HG03469 (cell line): ENCODE data around the gene AMZ2.
"Not testable (repeated sequence)": the region's sequence is repeated elsewhere in the genome, so short reads cannot be mapped to it uniquely, and the experiment has no call there.

Experiments
- ATAC-seq: cut with Tn5 transposase; IDR thresholded peaks from one replicate; pipeline ENCODE4 v1.9.1; 2021; ENCODE audit warnings: mild to moderate bottlenecking, moderate library complexity, moderate number of reproducible peaks; ENCODE audit not compliant: unreplicated experiment

AMZ2 gene

GRCh38 chr17:68248199-68248825 lies 469 bp downstream of the AMZ2 start:
- peak; percentile 15 for ATAC-seq

DNA sequence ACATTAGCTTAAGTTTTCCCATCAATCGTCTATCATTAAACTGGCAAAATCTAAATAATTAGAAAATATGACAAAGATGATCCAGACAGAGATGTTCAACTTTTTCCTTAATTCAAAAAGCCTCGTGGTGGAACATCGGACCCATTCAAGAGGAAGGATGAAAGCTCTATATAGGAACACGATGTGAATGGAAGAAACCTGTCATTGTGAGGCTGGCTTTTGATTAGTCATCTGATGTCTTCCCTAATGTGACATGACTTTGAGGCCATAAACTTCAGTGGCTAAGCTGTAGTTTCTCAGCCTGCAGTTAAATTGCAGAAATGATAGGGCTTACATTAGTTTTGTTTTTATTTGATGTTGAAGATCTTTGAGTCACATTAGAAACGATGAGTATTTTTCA lies 1.0 kb downstream of the AMZ2 start:
- no peak for ATAC-seq

DNA sequence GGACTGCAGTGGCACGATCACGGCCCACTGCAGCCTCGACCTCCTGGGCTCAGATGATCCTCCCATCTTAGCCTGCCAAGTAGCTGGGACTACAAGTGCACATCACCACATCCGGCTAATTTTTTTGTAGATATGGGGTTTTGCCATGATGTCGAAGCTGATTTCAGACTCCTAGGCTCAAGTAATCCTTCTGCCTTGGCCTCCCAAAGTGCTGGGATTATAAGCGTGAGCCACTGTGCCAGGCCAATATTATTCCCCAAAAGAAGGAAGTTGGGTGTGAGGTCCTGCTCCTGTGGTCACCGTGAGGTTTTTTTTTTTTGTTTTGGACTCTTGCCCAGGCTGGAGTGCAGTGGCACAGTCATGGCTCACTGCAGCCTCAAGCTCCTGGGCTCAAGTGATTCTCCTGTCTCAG lies 1.5 kb downstream of the AMZ2 start:
- ATAC-seq: no peak

GRCh38 chr17:68253426-68253825 lies 5.6 kb downstream of the AMZ2 start:
- ATAC-seq: not testable (repeated sequence)

DNA sequence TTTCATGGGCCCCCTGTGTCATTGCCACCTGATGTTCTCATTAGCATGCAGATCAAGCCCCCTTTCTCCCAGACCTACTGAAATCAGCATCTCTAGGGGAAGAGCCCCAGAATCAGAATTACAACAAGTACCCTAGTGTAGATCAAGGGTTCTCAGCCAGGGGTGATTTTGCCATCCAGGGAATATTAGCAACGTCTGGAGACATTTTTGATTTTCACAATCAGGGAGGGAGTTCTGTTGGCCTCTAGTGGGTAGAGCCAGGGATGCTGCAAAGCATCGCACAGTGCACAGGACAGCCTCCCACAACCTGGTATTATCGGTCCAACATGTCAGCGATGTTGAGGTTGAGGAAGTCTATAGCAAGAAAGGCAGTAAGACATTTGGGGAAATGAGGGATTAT lies 7.3 kb downstream of the AMZ2 start:
- ATAC-seq: no peak

DNA sequence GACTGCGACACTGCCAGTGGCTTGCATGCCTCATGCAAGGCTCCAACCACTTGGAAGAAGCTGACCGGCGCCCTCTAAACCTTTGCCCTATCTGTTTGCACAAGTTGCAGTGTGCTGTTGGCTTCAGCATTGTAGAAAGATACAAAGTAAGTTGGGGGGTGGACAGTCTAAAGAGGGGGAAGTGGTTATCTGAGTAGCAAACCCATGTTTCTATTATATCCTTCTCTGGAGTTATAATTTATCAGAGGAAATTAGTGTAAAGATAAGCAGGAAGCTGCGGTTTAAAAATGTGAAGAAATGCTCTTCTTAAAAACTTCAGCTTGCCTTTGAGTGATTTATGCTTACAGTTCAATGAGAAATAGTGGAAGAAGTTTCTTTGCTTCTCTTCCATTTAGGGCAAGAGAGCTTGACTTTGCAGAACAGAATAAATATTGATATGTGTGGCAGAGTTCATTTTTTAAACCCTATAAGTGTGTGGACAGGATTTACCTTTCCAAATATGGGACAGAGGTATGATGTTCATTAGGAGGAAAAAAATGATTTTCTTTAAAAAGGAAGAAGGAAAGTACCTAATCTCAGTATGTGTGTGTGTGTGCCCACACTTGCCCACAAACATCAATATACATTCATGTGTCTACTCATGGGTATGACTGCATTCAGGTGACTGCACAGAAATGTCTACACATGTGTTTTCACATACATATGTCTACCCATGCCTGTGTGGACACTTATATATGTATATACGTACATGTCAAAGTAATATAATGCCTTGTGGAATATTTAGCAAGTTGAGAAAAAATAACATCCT lies 8.1 kb downstream of the AMZ2 start:
- ATAC-seq: no peak

GRCh38 chr17:68256701-68257100 lies 8.9 kb downstream of the AMZ2 start:
- not testable (repeated sequence) for ATAC-seq

- no peak for ATAC-seq
These were observed 10.1 kb downstream of the AMZ2 start for GRCh38 chr17:68257934-68258333.

DNA sequence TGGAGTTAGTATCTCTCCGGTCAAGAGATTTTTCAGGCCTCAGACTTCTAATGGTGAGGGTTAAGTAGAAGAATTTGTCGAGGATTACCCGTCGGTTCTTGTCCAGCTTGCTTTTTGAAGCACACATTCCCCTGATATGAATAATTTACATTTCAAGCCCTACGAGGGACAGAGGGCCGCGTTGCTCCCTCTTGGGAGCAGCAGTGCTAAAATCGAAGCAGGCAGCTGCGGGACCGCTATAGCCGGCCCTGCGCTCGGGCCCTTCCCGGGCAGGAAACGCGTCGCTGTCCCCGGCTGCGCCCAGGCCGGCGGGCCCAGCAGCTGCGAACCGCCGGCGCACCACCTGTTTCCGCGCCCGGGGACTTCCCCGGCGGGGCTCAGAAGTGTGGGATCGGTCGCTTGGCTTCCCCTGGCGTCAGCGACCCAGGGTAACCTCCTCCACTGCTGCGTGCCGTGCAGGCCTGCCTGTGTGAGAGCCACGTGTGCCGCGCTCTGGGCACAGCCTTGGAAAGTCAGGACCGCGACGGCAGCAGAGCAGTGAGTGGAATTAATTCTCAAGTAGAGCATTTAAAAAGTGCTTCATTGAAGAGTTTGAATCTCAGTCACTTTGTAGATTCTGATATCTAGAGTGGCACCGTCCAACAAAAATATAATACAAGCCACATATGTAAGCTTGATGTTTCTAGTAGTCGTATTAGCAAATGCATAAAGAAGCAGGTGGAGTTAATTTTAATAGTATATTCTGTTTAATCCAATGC lies 11.2 kb downstream of the AMZ2 start:
- peak; percentile 73 for ATAC-seq

DNA sequence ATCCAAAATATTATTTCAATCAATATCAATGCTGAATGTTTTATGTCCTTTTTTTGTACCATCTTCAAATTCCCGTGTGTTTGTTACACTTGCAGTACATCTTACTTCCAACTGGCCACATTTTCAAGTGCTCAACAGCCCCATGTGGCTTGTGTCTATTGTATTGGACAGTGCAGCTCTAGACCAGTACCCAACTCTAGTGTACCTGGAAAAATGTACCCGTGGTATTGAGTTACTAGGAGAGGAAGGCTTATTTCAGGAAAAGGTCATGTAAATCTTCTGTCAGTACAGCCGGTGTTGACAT lies 11.8 kb downstream of the AMZ2 start:
- ATAC-seq: not testable (repeated sequence)

- no peak for ATAC-seq
These were observed 12.4 kb downstream of the AMZ2 start for GRCh38 chr17:68260051-68260762.

DNA sequence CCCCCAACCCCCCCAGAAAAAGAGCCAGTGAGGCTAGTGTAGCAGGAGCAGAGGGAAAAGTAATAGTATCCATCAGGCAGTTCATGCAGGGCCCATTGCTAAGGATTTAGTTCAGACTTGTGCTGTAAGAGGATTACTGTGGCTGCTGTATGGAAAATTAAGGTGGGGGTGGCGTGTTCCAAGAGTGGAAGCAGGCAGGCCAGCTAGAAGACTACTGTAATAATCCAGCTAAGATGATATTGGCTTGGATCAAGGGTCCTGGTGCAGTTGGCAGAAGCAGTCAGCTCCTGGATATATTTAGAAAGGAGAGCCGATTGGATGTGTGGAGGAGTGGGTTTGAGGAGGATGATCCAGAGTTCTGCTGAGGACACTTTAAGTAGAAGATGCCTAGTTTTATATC lies 14.6 kb downstream of the AMZ2 start:
- not testable (repeated sequence) for ATAC-seq

DNA sequence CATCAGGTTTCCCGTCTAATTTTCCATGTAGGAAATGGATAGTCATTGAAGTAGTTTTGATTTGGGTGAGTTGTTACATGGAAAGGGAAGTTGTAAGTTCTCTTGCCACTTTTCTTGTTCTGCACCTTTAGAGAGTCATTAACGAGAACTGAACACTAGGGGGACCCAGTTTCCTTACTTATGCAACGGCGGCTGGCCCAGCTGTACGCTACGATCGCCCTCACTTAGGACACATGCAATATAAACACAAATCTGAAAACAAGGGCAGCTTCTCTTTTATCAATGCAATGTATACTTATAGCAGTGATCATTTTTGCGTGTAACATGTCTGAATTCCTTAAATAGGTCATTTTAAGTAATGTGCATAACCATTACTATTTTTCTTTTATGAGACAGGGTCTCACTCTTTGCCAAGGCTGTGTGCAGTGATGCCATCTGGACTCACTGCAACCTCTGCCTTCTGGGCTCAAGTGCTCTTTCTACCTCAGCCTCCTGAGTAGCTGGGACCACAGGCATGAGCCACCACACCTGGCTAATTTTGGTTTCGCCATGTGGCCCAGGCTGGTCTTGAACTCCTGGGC lies 15.3 kb downstream of the AMZ2 start:
- ATAC-seq: peak; percentile 31

DNA sequence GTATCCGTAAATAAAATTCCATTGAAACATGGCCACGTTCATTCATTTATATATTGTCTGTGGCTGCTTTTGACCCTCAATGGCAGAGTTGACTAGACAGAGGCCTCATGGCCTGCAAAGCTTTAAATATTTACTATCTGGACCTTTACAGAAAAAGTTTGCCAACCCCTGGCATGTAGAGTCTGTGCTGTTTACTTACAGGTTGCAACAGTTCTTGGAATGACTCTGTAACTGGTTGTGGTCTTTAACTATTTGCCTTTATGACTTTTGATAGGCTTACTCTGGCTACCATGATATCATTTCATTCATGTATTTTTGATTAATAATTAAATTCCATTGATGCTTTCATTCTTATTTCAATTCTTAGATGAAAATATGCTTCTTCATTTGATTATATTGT lies 18.0 kb downstream of the AMZ2 start:
- not testable (repeated sequence) for ATAC-seq

- ATAC-seq: no peak
These were observed 25.9 kb downstream of the AMZ2 start for GRCh38 chr17:68273722-68274121.

- not testable (repeated sequence) for ATAC-seq
These were observed 28.5 kb downstream of the AMZ2 start for GRCh38 chr17:68276339-68276738.

DNA sequence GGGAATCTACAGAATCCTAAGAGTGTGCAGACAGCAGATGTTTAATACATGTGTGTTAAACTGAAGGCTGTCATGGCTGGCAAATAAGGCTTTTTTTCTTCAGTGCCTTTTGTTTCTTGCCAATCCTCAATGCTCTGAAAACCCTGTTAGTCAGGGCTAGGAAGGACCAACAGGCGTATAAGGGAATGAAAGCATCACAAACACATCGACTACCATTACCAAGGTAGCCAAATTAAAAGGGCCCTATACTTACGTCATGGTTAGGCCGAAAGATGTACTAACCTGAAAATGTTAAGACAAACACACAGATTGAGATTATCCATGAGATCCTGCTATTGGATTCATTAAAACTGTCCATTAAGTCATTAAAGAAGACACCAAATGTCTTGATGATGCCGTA lies 30.0 kb downstream of the AMZ2 start:
- ATAC-seq: no peak

- not testable (repeated sequence) for ATAC-seq
These were observed 34.1 kb downstream of the AMZ2 start for GRCh38 chr17:68281965-68282364.

DNA sequence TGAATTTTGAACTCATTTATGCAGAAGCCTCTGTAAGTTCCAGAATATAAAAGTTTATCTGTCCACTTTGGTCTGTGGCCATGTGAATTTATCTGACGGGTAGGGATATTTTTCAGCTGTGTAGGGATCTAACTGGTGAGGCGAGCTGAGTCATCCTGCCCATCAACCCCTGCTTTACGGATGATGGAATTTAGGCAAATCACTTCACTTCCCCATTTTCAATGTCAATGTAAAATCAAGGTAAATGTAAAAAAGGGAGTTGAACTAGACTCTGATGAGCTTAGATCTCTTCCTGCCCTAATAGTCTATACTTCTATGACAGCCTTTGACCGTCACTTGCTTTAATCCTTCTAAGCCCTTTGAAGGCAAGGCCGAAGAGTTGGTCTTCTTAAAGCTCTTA lies 40.5 kb downstream of the AMZ2 start:
- no peak for ATAC-seq

DNA sequence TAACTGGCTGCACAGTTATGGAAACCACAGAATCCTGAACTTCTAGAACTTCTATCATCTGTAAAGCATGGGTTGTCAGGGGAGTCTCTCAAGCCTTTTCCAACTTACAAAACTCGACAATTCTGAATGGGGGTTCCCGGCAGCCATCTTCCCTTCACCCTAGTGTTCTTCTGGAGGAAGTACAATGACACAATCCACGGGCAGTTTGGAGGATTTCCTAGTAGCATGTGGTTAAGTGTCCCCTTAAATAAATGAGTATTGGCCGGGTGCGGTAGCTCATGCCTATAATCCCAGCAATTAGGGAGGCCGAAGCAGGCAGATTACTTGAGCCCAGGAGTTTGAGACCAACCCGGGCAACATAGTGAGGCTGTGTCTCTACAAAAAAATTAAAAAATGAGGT lies 41.0 kb downstream of the AMZ2 start:
- no peak for ATAC-seq

DNA sequence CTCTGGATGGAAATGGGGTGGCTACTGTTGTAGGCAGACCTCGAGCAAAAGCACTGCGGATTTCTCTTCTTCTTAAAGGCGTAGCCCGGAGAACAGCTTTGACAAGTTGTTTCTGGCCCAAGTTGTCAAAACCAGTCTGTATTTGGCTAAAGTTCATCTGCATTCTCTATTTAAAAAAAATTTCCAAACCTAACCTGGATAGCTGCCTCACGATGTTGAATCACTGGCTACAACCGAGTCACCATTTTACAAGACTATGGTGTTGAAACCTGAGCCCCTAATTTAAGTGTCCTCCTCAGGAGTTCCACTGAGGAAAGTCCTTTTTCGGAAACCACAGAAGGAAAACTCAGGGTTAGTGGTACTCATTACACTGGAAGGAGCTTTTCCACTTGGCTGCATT lies 41.6 kb downstream of the AMZ2 start:
- no peak for ATAC-seq
